ENCODE data around the gene KRTAP4-2. TPM values are rescaled to one million over a fixed set of nuclear protein-coding genes. Genes with fewer than 3 reads are reported as not detected.
"Not testable (repeated sequence)": the region's sequence is repeated elsewhere in the genome, so short reads cannot be mapped to it uniquely, and the experiment has no call there.

KRTAP4-2 gene
- total RNA-seq, 2 donors from 2014 or later = not detected

DNA sequence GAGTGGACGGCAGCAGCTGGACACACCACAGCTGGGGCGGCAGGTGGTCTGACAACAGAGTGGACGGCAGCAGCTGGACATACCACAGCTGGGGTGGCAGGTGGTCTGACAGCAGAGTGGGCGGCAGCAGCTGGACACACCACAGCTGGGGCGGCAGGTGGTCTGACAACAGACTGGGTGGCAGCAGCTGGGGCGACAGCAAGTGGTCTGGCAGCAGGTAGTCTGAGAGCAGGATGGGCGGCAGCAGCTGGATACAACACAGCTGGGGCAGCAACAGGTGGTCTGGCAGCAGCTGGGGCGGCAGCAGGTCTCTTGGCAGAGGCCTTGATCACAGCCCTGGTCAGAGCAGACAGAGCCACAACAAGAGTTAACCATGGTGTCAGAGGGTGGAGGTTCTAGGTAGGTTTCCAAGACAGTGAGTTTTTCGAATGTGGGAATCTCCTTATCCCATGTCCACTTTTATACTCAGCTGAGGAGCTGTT is 6.5 kb upstream of the KRTAP4-2 start, which contains the start of gene KRTAP4-1:
TSS of gene KRTAP4-1 (minus strand) at position 432 of the 482 bp plus-strand sequence. CDS start at position 375, 57 bp downstream.
- no peak for DNase-seq
- H3K9me3 Mint-ChIP-seq = no peaks in the 10 kb centered on the region
- no peak within 1 kb of the TSS for H3K4me3 Mint-ChIP-seq
- no peaks in the 10 kb centered on the region for H3K36me3 Mint-ChIP-seq (ENCODE audit: insufficient read depth in 2 of 2)
- no peaks in the 10 kb centered on the region for H3K27me3 Mint-ChIP-seq (ENCODE audit: low read depth)
- H3K4me1 Mint-ChIP-seq (ENCODE audit: low read depth) = no peaks in the 10 kb centered on the region
- no peak for ATAC-seq (replicated peaks in 1 of 2)
- H3K27ac Mint-ChIP-seq = no peak within 1 kb of the TSS

DNA sequence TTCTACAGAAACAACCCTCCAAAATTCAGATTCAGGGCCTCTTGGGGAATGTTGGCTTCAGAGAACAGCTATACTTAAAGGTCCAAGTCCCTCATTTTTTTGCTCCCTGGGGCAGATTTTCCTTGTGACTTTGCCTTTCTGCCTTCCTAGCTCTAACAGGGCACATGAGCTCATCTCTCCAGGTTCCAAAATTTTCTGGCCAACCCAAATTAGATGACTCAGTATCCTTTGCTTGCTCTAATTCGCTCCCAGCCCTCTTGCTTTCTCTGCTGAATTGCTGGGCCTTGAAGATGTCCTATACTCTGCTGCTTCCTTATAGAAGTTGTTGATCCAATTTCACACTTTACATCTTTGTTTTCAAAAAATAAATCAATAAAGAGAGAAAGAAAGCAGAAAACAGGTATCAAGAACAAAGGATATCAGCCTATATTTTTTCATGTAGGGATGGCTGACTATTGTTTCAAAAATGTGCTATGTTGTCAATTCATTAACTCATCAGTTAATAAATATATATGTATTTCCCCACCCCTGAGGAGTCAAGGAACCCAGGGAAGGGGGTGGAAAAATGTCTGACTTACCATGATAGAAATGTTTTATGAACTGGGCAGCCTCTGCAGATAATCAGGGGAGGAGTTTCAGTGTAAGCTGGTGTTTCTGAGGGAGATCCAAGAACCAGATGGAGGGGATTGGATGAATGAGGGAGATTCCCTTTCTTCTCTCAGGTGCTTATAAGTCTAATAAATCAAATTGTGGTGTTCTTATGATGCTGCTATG is 1.0 kb upstream of the KRTAP4-2 start:
- H3K4me3 Mint-ChIP-seq = no peak overlapping the region
- no peaks in the 10 kb centered on the region for H3K4me1 Mint-ChIP-seq (ENCODE audit: low read depth)
- no peak for DNase-seq
- no peaks in the 10 kb centered on the region for H3K36me3 Mint-ChIP-seq (ENCODE audit: insufficient read depth in 2 of 2)
- H3K27ac Mint-ChIP-seq = no peak overlapping the region
- no peaks in the 10 kb centered on the region for H3K9me3 Mint-ChIP-seq
- no peak for ATAC-seq (replicated peaks in 1 of 2)
- H3K27me3 Mint-ChIP-seq (ENCODE audit: low read depth) = no peaks in the 10 kb centered on the region

DNA sequence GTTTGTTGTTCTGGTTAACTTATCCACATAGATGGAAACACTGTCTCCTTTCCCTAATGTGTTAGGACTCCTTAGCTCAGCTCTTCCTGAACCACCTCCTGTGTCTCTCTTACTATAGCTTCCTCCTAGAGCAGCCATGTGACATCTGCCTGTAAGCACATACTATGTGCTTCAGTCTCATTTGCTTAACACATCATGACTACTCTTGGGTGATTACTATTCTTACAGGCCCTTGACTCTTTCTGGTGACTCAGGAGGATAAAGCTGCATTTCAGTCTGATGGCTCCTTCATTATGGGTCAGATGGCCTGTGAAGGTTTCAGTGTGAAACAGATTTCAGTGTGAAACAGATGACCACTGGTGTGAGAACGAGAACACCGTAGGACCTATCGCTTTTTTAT is 320 bp upstream of the KRTAP4-2 start:
- no peak overlapping the region for H3K27ac Mint-ChIP-seq
- no peak for DNase-seq

GRCh38 chr17:41176744-41177387 is 1.2 kb downstream of the KRTAP4-2 start:
- no peak for DNase-seq
- no peak overlapping the region for H3K27ac Mint-ChIP-seq
- no peak overlapping the region for H3K4me3 Mint-ChIP-seq
- H3K9me3 Mint-ChIP-seq = no peaks in the 10 kb centered on the region
- H3K27me3 Mint-ChIP-seq (ENCODE audit: low read depth) = peaks cover 5% of the 10 kb centered on the region
- H3K36me3 Mint-ChIP-seq (ENCODE audit: insufficient read depth in 2 of 2) = no peaks in the 10 kb centered on the region
- ATAC-seq (replicated peaks in 1 of 2) = no peak
- H3K4me1 Mint-ChIP-seq (ENCODE audit: low read depth) = no peaks in the 10 kb centered on the region

More for the DNA sequence above, 320 bp upstream of the KRTAP4-2 start:
- H3K36me3 Mint-ChIP-seq (ENCODE audit: insufficient read depth in 2 of 2) = no peaks in the 10 kb centered on the region
- no peaks in the 10 kb centered on the region for H3K4me1 Mint-ChIP-seq (ENCODE audit: low read depth)
- no peak overlapping the region for H3K4me3 Mint-ChIP-seq
- no peaks in the 10 kb centered on the region for H3K27me3 Mint-ChIP-seq (ENCODE audit: low read depth)
- H3K9me3 Mint-ChIP-seq = no peaks in the 10 kb centered on the region
- peak; percentile 29 to 74 for ATAC-seq (replicated peaks in 1 of 2)

GRCh38 chr17:41171886-41172285 is 6.1 kb downstream of the KRTAP4-2 start:
- Mint-ChIP-seq H3K27ac (no peak overlapping the region), H3K4me3 (no peak overlapping the region), H3K9me3 (no peaks in the 10 kb centered on the region), H3K36me3 (ENCODE audit: insufficient read depth in 2 of 2) (no peaks in the 10 kb centered on the region), H3K4me1 (ENCODE audit: low read depth) (no peaks in the 10 kb centered on the region), H3K27me3 (ENCODE audit: low read depth) (peaks cover 5% of the 10 kb centered on the region)
- ATAC-seq (replicated peaks in 1 of 2) (no peak), DNase-seq (no peak)

GRCh38 chr17:41168121-41168520 is 9.9 kb downstream of the KRTAP4-2 start, which contains the start of gene KRTAP4-3:
TSS of gene KRTAP4-3 (minus strand) at chr17:41168221. CDS start at chr17:41168172, 49 bp downstream.
- no peak for DNase-seq
- ATAC-seq (replicated peaks in 1 of 2) = no peak
- Mint-ChIP-seq H3K4me3 (no peak within 1 kb of the TSS), H3K27me3 (ENCODE audit: low read depth) (peaks cover 5% of the 10 kb centered on the region), H3K9me3 (no peaks in the 10 kb centered on the region), H3K27ac (no peak within 1 kb of the TSS), H3K36me3 (ENCODE audit: insufficient read depth in 2 of 2) (no peaks in the 10 kb centered on the region), H3K4me1 (ENCODE audit: low read depth) (no peaks in the 10 kb centered on the region)

GRCh38 chr17:41167561-41167960 is 10.5 kb downstream of the KRTAP4-2 start:
- no peak for DNase-seq
- ATAC-seq (replicated peaks in 1 of 2) = no peak
- Mint-ChIP-seq H3K27ac (no peak overlapping the region), H3K27me3 (ENCODE audit: low read depth) (peaks cover 5% of the 10 kb centered on the region), H3K4me1 (ENCODE audit: low read depth) (no peaks in the 10 kb centered on the region), H3K4me3 (no peak overlapping the region), H3K9me3 (no peaks in the 10 kb centered on the region), H3K36me3 (ENCODE audit: insufficient read depth in 2 of 2) (no peaks in the 10 kb centered on the region)

- Mint-ChIP-seq H3K36me3 (ENCODE audit: insufficient read depth in 2 of 2) (no peaks in the 10 kb centered on the region), H3K4me1 (ENCODE audit: low read depth) (no peaks in the 10 kb centered on the region), H3K27ac (no peak overlapping the region), H3K4me3 (no peak overlapping the region), H3K9me3 (no peaks in the 10 kb centered on the region), H3K27me3 (ENCODE audit: low read depth) (no peaks in the 10 kb centered on the region)
- ATAC-seq (replicated peaks in 1 of 2) (no peak), DNase-seq (no peak)
Measured at GRCh38 chr17:41163828-41164227, 14.2 kb downstream of the KRTAP4-2 start.

DNA sequence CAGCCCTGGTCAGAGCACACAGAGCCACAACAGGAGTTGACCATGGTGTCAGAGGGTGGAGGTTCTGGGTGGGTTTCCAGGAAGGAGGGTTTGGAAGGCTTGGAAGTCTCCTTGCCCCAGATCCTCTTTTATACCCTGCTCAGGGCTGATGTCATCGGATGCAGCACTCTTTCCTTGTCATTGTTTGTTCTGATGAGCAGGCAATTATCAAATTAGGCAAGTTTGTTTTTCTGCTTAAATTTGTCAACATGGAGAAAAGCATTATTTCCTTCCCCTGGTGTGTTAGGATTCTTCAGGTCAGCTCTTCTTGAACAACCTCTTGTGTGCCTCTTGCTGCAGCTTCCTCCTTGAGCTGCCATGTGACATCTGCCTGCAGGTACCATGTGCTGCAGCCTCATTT is 17.4 kb downstream of the KRTAP4-2 start, which contains the start of gene KRTAP4-4:
TSS of gene KRTAP4-4 (minus strand) at position 101 of the 400 bp plus-strand sequence. CDS start at position 44, 57 bp downstream.
- H3K27ac Mint-ChIP-seq = no peak within 1 kb of the TSS
- H3K9me3 Mint-ChIP-seq = no peaks in the 10 kb centered on the region
- no peaks in the 10 kb centered on the region for H3K4me1 Mint-ChIP-seq (ENCODE audit: low read depth)
- H3K27me3 Mint-ChIP-seq (ENCODE audit: low read depth) = no peaks in the 10 kb centered on the region
- no peak for DNase-seq
- H3K36me3 Mint-ChIP-seq (ENCODE audit: insufficient read depth in 2 of 2) = no peaks in the 10 kb centered on the region
- ATAC-seq (replicated peaks in 1 of 2) = no peak
- no peak within 1 kb of the TSS for H3K4me3 Mint-ChIP-seq

GRCh38 chr17:41160190-41160589 is 17.8 kb downstream of the KRTAP4-2 start:
- not testable (repeated sequence) for H3K4me1 Mint-ChIP-seq (ENCODE audit: low read depth); H3K27ac Mint-ChIP-seq; DNase-seq; ATAC-seq (replicated peaks in 1 of 2); H3K4me3 Mint-ChIP-seq; H3K27me3 Mint-ChIP-seq (ENCODE audit: low read depth); H3K36me3 Mint-ChIP-seq (ENCODE audit: insufficient read depth in 2 of 2); H3K9me3 Mint-ChIP-seq

DNA sequence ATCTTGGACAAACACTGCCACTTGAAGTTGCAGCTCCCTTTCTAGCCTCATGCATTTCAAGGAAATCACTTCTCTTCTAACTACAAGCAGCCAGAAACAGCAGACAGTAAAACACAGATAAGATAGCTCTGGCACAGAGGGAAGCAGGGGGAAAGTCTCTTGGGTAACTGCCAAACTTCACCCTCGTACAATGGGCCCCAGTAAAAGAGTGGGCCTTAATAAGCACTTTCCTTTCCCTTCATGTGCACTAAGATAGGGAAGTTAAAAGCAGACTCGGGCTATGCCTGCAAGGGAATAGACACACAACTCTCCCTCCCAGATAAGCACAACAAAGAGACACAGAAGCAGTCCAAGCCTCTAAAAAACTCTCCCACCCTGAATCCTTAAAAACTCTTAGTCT is 24.2 kb downstream of the KRTAP4-2 start:
- H3K36me3 Mint-ChIP-seq (ENCODE audit: insufficient read depth in 2 of 2) = no peaks in the 10 kb centered on the region
- H3K27me3 Mint-ChIP-seq (ENCODE audit: low read depth) = no peaks in the 10 kb centered on the region
- no peak overlapping the region for H3K27ac Mint-ChIP-seq
- no peaks in the 10 kb centered on the region for H3K4me1 Mint-ChIP-seq (ENCODE audit: low read depth)
- DNase-seq (no peak), ATAC-seq (replicated peaks in 1 of 2) (no peak)
- no peak overlapping the region for H3K4me3 Mint-ChIP-seq
- H3K9me3 Mint-ChIP-seq = no peaks in the 10 kb centered on the region

DNA sequence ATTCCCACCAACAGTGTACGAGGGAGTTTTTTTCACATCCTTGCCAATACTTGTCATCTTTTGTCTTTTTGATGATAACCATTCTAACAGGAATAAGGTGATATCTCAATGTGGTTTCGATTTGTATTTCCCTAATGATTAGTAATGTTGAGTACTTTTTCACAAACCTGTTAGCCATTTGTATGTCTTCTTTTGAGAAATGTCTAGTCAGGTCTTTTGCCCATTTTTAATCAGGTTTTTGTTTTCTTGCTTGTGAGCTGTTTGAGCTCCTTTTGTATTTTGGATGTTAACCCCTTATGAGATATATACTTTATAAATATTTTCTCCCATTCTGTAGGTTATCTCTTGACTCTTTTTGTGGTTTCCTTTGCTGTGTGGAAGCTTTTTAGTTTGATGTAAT is 26.5 kb downstream of the KRTAP4-2 start:
- H3K27me3 Mint-ChIP-seq (ENCODE audit: low read depth) = no peaks in the 10 kb centered on the region
- H3K9me3 Mint-ChIP-seq = no peaks in the 10 kb centered on the region
- H3K36me3 Mint-ChIP-seq (ENCODE audit: insufficient read depth in 2 of 2) = no peaks in the 10 kb centered on the region
- no peak for ATAC-seq (replicated peaks in 1 of 2)
- DNase-seq = no peak
- H3K27ac Mint-ChIP-seq = no peak overlapping the region
- no peaks in the 10 kb centered on the region for H3K4me1 Mint-ChIP-seq (ENCODE audit: low read depth)
- no peak overlapping the region for H3K4me3 Mint-ChIP-seq

GRCh38 chr17:41150026-41150425 is 28.0 kb downstream of the KRTAP4-2 start:
- H3K27ac Mint-ChIP-seq = no peak overlapping the region
- no peaks in the 10 kb centered on the region for H3K27me3 Mint-ChIP-seq (ENCODE audit: low read depth)
- ATAC-seq (replicated peaks in 1 of 2) (no peak), DNase-seq (no peak)
- H3K36me3 Mint-ChIP-seq (ENCODE audit: insufficient read depth in 2 of 2) = no peaks in the 10 kb centered on the region
- H3K9me3 Mint-ChIP-seq = no peaks in the 10 kb centered on the region
- H3K4me1 Mint-ChIP-seq (ENCODE audit: low read depth) = no peaks in the 10 kb centered on the region
- H3K4me3 Mint-ChIP-seq = no peak overlapping the region

All from activated T-cell treated with anti-CD3 and anti-CD28 coated beads, Interleukin-2, amount 50 U/mL, for 72 hours (primary cell).